Neural cell (in vitro differentiated cells): Measurements from ENCODE around the gene SETD1A.

Source experiments
- EP300 ChIP-seq: fragments of 450-650 bp; conservative IDR thresholded peaks from 2 replicates; pipeline ENCODE4 v1.6.1; 2014; ENCODE audit warnings: antibody characterized with exemption, mild to moderate bottlenecking, moderate library complexity; ENCODE audit not compliant: poor library complexity, severe bottlenecking
- EZH2 ChIP-seq: fragments of 200-600, 300-800 bp; shearing (Covaris generic), sonication (generic); IDR thresholded peaks from 2 replicates; pipeline ENCODE4 v1.6.1; 2014; ENCODE audit warnings: antibody characterized with exemption, low read length, borderline replicate concordance, mild to moderate bottlenecking; ENCODE audit not compliant: insufficient read depth, poor library complexity, severe bottlenecking

- TF ChIP-seq EZH2 (no peak), EP300 (no peak)
These were observed 11.8 kb downstream of the SETD1A start for GRCh38 chr16:30969246-30969842.
